GM21381 (cell line): ENCODE results near the gene KLRF2.

Source experiments
- ATAC-seq: cut with Tn5 transposase; IDR thresholded peaks from one replicate; pipeline ENCODE4 v1.9.1; 2021; ENCODE audit warnings: mild to moderate bottlenecking, moderate library complexity; ENCODE audit not compliant: unreplicated experiment

The KLRF2 gene

GRCh38 chr12:9883175-9883574, 1.9 kb downstream of the KLRF2 start:
- ATAC-seq = no peak

- ATAC-seq = no peak
Measured at GRCh38 chr12:9888665-9889273, 7.5 kb downstream of the KLRF2 start.

- ATAC-seq = no peak
Measured at GRCh38 chr12:9895215-9895971, 14.1 kb downstream of the KLRF2 start.

DNA sequence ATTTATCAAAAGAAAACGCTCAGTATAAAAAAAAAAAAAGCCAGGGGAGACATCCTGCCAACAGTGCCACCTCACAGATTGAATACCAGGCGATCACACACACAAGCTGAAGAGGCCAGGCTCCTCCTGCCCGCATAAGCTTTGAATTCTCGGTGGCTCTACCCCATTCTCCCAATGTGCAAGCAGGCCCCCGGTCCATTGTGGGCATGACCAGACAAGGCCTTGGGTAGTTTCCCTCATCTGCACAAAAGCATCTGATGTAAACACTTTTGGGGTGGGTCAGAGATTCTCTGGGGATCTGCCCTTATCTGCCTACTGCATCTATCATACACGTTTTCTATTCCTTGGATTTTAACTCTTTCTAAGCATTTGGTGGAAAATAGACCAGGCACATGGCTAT, 16.2 kb downstream of the KLRF2 start:
- ATAC-seq = no peak

GRCh38 chr12:9899209-9899608, 17.9 kb downstream of the KLRF2 start:
- no peak for ATAC-seq

GRCh38 chr12:9900930-9901329, 19.6 kb downstream of the KLRF2 start:
- ATAC-seq = no peak

- no peak for ATAC-seq
Measured at GRCh38 chr12:9902539-9903228, 21.4 kb downstream of the KLRF2 start.

- ATAC-seq = no peak
Measured at GRCh38 chr12:9906873-9907272, 25.6 kb downstream of the KLRF2 start.

DNA sequence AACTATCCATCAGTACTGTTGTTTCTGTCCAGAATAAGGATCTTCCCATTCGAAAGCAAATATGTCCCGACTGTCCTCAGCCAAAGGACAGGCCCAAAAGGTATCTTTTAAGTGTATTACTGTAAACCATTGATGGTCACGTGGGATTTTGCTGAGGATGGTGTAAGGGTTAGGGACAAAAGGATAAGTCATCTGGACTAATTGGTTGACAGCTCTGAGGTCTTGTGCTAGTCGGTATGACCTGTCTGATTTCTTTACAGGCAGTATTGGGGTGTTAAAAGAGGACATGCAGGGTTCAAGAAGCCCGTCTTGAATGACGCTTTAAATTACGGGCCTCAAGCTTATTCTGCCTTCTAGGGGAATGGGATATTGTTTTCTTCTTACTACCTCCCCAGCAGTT, 26.5 kb downstream of the KLRF2 start:
- no peak for ATAC-seq

DNA sequence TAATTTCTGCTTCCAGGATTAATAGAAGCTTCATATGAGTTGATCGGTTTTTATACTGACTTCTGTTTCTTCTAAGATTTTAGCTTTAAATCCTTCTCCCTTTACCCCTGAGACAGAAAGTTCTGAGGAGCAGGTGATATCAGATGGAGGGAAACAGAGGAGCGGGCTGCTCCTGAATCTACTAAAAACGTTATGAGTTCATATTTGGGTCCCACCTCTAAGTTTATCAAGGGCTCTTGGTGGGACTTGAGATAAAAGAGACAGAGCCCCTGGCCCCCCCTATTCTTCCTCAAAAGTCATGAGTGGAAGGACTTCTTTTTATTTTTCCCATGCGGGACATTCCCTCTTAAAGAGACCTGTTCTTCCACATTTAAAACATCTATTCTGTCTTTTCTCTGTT, 27.1 kb downstream of the KLRF2 start:
- no peak for ATAC-seq

GRCh38 chr12:9909724-9910123, 28.4 kb downstream of the KLRF2 start:
- ATAC-seq = no peak

- no peak for ATAC-seq
Measured at GRCh38 chr12:9910716-9911421, 29.6 kb downstream of the KLRF2 start.

GRCh38 chr12:9911708-9912107, 30.4 kb downstream of the KLRF2 start:
- no peak for ATAC-seq

DNA sequence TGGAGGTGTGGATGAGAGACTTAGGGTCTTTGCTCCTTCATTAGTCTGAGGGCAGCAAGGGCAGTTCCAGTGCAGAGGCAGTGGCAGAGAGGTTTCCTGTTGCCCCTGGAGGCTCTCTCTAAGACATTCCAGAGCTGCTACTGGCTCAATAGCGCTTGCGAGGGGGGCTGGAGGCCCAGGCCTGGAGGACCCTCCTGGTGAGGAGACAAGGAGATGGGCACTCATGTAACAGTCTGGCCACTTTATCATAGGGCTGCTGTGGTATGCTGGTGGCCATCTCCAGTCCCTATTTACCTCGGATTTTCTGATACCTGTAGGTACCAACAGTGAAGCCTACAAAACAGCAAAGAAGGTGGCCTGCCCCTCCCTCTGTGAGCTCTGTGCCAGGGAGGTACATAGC, 38.2 kb downstream of the KLRF2 start:
- no peak for ATAC-seq

- ATAC-seq = no peak
Measured at GRCh38 chr12:9920451-9920850, 39.2 kb downstream of the KLRF2 start.

- ATAC-seq = no peak
Measured at GRCh38 chr12:9922429-9922828, 41.1 kb downstream of the KLRF2 start.

GRCh38 chr12:9925705-9926393, 44.6 kb downstream of the KLRF2 start:
- no peak for ATAC-seq

- no peak for ATAC-seq
Measured at GRCh38 chr12:9926876-9927275, 45.6 kb downstream of the KLRF2 start.

- ATAC-seq = no peak
Measured at GRCh38 chr12:9928607-9929006, 47.3 kb downstream of the KLRF2 start.

GRCh38 chr12:9931245-9931644, 50.0 kb downstream of the KLRF2 start:
- ATAC-seq = no peak

GRCh38 chr12:9932270-9932669, 51.0 kb downstream of the KLRF2 start, which contains the start of gene CLEC2A:
Gene CLEC2A (minus strand): TSS chr12:9932370. CDS start chr12:9932329, 41 bp downstream.
- ATAC-seq = no peak
